HepG2 (cell line): ENCODE measurements around the gene MTHFD1L. TPM values are rescaled to one million over a fixed set of nuclear protein-coding genes. Genes with fewer than 3 reads are reported as not detected.
A peak's percentile ranks its signal among the peaks of the same experiment; 100 is the strongest.

Source experiments
- ATAC-seq: fragments of 200-7000 bp; cut with Tn5 transposase; 3 replicates; pipeline ENCODE4 v1.9.1; 2020; ENCODE audit warnings: mild to moderate bottlenecking, moderate library complexity
- BruUV-seq: library from RNA; stranded (reverse); fragments of 400-500 nt; replicated peaks from 2 replicates; lab custom pipeline; 2021; lab: Mats Ljungman, UMichigan
- CTCF ChIA-PET: fragments of 300-600 bp; formaldehyde crosslinking; extraction: SDS; loops from one replicate; lab custom pipeline; 2021; ENCODE audit warnings: low total read pairs, inconsistent platforms, low intra/inter-chr PET ratio; lab: Yijun Ruan, JAX
- POLR2A ChIA-PET: fragments of 350-600 bp; sonication (Branson Sonifier 250); formaldehyde crosslinking; loops from one replicate; lab custom pipeline; 2020; ENCODE audit warnings: antibody characterized with exemption, inconsistent platforms; lab: Yijun Ruan, JAX
- DNase-seq: peaks from one replicate; pipeline ENCODE4 v3.0.0-alpha.2; 2015; ENCODE audit warnings: low spot score
- FAIRE-seq: peaks from 3 replicates; lab custom pipeline; 2011; peaks lifted over from hg19 to GRCh38; lab: Jason Lieb, UNC
- H2AFZ ChIP-seq: one replicate; pipeline ENCODE4 v1.6.1; 2011; ENCODE audit warnings: low read length, inconsistent platforms
- H3K27ac ChIP-seq: fragments of 300-600 bp; 3 replicates; pipeline ENCODE4 v1.8.0; 2011; ENCODE audit warnings: mixed run types, mild to moderate bottlenecking, mixed read lengths, low read length, inconsistent platforms; ENCODE audit not compliant: insufficient read depth; ENCODE audit errors: extremely low read length
- H3K27me3 ChIP-seq, 2 experiments: fragments of 200-600 bp in 1 of 2; 2 replicates in 1 of 2; 3 replicates in 1 of 2; pipeline versions ENCODE4 v1.6.0 to v1.8.0; 2011; ENCODE audit warnings: low read length in 2 of 2, mild to moderate bottlenecking in 2 of 2, moderate library complexity in 2 of 2, inconsistent platforms in 1 of 2; ENCODE audit not compliant: insufficient read depth in 2 of 2, control insufficient read depth in 1 of 2
- H3K36me3 ChIP-seq, 2 experiments: fragments of 200-600 bp in 1 of 2; replicated peaks in 1 of 2; 2 replicates in 1 of 2; 3 replicates in 1 of 2; pipeline versions ENCODE4 v1.5.1 to v1.8.0; 2011; ENCODE audit warnings: low read length in 2 of 2, inconsistent platforms in 1 of 2; ENCODE audit not compliant: insufficient read depth in 2 of 2, control insufficient read depth in 1 of 2
- H3K4me1 ChIP-seq: 2 replicates; pipeline ENCODE4 v1.5.1; 2012; ENCODE audit warnings: low read length, inconsistent platforms; ENCODE audit not compliant: insufficient read depth
- H3K4me2 ChIP-seq: 2 replicates; pipeline ENCODE4 v1.6.0; 2011; ENCODE audit warnings: low read depth, low read length, inconsistent platforms
- H3K4me3 ChIP-seq, 3 experiments: fragments of 200-600 bp in 1 of 3; sonication (generic), shearing (Covaris generic) in 1 of 3; replicated peaks in 1 of 3; 2 replicates each; pipeline ENCODE4 v1.5.1; 2011 to 2016; ENCODE audit warnings: low read length in 3 of 3, inconsistent platforms in 2 of 3, low read depth in 2 of 3, mild to moderate bottlenecking in 2 of 3, control low read depth in 1 of 3, mixed read lengths in 1 of 3; ENCODE audit not compliant: insufficient read depth in 1 of 3
- H3K79me2 ChIP-seq: one replicate; pipeline ENCODE4 v1.6.1; 2011; ENCODE audit warnings: low read length, inconsistent platforms; ENCODE audit not compliant: insufficient read depth
- H3K9ac ChIP-seq: 2 replicates; pipeline ENCODE4 v1.6.0; 2011; ENCODE audit warnings: mild to moderate bottlenecking, low read depth, low read length, inconsistent platforms; ENCODE audit not compliant: insufficient read depth
- H3K9me3 ChIP-seq: 2 replicates; pipeline ENCODE4 v1.5.1; 2012; ENCODE audit warnings: mild to moderate bottlenecking, low read length
- H4K20me1 ChIP-seq: 2 replicates; pipeline ENCODE4 v1.6.0; 2011; ENCODE audit warnings: inconsistent platforms, mild to moderate bottlenecking, low read length, moderate library complexity; ENCODE audit not compliant: insufficient read depth
- CSRNP1 ChIP-seq: sonication (generic); formaldehyde crosslinking; IDR thresholded peaks from 2 replicates; pipeline ENCODE4 v1.8.1; 2023; ENCODE audit warnings: mild to moderate bottlenecking, missing genetic modification reagents
- RELA ChIP-seq: sonication (generic); formaldehyde crosslinking; IDR thresholded peaks from 2 replicates; pipeline ENCODE4 v1.4.0; 2020; ENCODE audit warnings: missing genetic modification reagents
- RFX3 ChIP-seq: IDR thresholded peaks from 2 replicates; pipeline ENCODE4 v1.6.1; 2016; ENCODE audit warnings: missing biosample characterization, missing genetic modification reagents
- SOX13 ChIP-seq, 3 experiments: fragments of 450-650 bp in 1 of 3; sonication (generic) in 1 of 3; formaldehyde crosslinking in 1 of 3; IDR thresholded peaks in 2 of 3; conservative IDR thresholded peaks in 1 of 3; 2 replicates each; pipeline versions ENCODE4 v1.5.0 to v1.6.1; 2016 to 2020; ENCODE audit warnings: antibody characterized with exemption in 1 of 3, mild to moderate bottlenecking in 1 of 3, missing compliant biosample characterization in 1 of 3, missing genetic modification reagents in 1 of 3, moderate library complexity in 1 of 3
- YEATS2 ChIP-seq: sonication (generic); formaldehyde crosslinking; IDR thresholded peaks from 2 replicates; pipeline ENCODE4 v1.4.0; 2020; ENCODE audit warnings: missing genetic modification reagents, borderline replicate concordance
- ZFP90 ChIP-seq: sonication (generic); formaldehyde crosslinking; IDR thresholded peaks from 2 replicates; pipeline ENCODE4 v1.8.0; 2022; ENCODE audit warnings: missing genetic modification reagents, mild to moderate bottlenecking, inconsistent platforms, borderline replicate concordance
- ZNF432 ChIP-seq: sonication (generic); formaldehyde crosslinking; IDR thresholded peaks from 2 replicates; pipeline ENCODE4 v1.5.0; 2020; ENCODE audit warnings: missing genetic modification reagents, mild to moderate bottlenecking, borderline replicate concordance
- WGBS: methylation state at CpG from one replicate; pipeline ENCODE4 v1.1.6; 2017; ENCODE audit warnings: low lambda C conversion rate; 5-methylcytosine and 5-hydroxymethylcytosine counted together
- in situ Hi-C: cut with HindIII; loops from 2 replicates; pipeline ENCODE4 v1.10.0; 2017; ENCODE audit warnings: low pct_unique_long_range_greater_than_20kb; ENCODE audit not compliant: extremely low pct_ligation_motif_present
- intact Hi-C: fragments of 100-400 bp; cut with micrococcal nuclease; formaldehyde crosslinking; loops from one replicate; pipeline ENCODE4 v1.10.0; 2022; ENCODE audit not compliant: unreplicated experiment
- polyA plus RNA-seq, 8 experiments: library from polyadenylated mRNA; depleted of rRNA in 3 of 8; stranded (reverse) in 7 of 8; unstranded in 1 of 8; fragments of >200 nt; fragmentation: Illumina TruSeq in 4 of 8; extraction: Trizol in 4 of 8; gene quantifications; 2 replicates each; pipeline versions ENCODE4 v1.2.1 to v1.2.3, GENCODE V29; 2011 to 2016; ENCODE audit warnings: low read depth in 4 of 8, missing spikeins in 1 of 8, mixed read lengths in 1 of 8; ENCODE audit not compliant: insufficient read depth in 1 of 8
- total RNA-seq, 5 experiments: library from RNA; depleted of rRNA; stranded (reverse); fragments of >200 nt; fragmentation: Illumina TruSeq; extraction: Trizol; gene quantifications; 2 replicates each; pipeline ENCODE4 v1.2.3, GENCODE V29; 2016; ENCODE audit warnings: low read depth in 1 of 5
- TF ChIP-seq, protein P1 (sequence below): IDR thresholded peaks from 2 replicates; pipeline ENCODE4 v1.4.0; 2020; ENCODE audit warnings: mild to moderate bottlenecking, missing genetic modification reagents

The MTHFD1L gene
- total and polyA plus RNA-seq, 2 of the 13 experiments (the other 11 are each of a cell fraction or from before 2014, with no cell fraction given) = 24.0 to 39.6 TPM

DNA sequence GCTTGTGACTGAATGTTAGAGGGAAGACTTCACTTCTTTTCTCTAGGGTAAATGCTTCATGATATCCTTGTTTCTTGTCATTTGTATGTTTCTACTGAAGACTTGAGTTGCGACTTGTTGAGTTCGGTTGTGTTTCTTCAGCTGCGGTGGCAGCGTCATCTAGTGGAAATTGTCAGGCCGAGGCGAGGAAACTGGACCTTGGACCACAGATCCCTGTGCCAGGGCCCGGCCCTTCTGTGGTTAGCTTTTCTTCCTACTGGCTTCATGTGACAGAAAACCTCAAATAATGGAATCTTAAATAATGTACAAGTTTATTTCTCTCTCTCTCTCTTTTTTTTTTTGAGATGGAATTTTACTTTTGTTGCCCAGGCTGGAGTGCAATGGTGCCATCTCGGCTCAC lies 12.4 kb downstream of the MTHFD1L start (continued):
- TF ChIP-seq, protein P1, sequence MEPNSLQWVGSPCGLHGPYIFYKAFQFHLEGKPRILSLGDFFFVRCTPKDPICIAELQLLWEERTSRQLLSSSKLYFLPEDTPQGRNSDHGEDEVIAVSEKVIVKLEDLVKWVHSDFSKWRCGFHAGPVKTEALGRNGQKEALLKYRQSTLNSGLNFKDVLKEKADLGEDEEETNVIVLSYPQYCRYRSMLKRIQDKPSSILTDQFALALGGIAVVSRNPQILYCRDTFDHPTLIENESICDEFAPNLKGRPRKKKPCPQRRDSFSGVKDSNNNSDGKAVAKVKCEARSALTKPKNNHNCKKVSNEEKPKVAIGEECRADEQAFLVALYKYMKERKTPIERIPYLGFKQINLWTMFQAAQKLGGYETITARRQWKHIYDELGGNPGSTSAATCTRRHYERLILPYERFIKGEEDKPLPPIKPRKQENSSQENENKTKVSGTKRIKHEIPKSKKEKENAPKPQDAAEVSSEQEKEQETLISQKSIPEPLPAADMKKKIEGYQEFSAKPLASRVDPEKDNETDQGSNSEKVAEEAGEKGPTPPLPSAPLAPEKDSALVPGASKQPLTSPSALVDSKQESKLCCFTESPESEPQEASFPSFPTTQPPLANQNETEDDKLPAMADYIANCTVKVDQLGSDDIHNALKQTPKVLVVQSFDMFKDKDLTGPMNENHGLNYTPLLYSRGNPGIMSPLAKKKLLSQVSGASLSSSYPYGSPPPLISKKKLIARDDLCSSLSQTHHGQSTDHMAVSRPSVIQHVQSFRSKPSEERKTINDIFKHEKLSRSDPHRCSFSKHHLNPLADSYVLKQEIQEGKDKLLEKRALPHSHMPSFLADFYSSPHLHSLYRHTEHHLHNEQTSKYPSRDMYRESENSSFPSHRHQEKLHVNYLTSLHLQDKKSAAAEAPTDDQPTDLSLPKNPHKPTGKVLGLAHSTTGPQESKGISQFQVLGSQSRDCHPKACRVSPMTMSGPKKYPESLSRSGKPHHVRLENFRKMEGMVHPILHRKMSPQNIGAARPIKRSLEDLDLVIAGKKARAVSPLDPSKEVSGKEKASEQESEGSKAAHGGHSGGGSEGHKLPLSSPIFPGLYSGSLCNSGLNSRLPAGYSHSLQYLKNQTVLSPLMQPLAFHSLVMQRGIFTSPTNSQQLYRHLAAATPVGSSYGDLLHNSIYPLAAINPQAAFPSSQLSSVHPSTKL (CRISPR knock-in tag) = peak; percentile 39; the same call in 1 of the 2 replicates
- TF ChIP-seq RFX3 (CRISPR knock-in tag) (no peak; the same call in 1 of the 2 replicates), ZNF432 (CRISPR knock-in tag) (no peak), YEATS2 (CRISPR knock-in tag) (0 out of 2 replicates have a peak, but pooled peaks have one; percentile 42)
- TF ChIP-seq, all 625 proteins: peak for 49

DNA sequence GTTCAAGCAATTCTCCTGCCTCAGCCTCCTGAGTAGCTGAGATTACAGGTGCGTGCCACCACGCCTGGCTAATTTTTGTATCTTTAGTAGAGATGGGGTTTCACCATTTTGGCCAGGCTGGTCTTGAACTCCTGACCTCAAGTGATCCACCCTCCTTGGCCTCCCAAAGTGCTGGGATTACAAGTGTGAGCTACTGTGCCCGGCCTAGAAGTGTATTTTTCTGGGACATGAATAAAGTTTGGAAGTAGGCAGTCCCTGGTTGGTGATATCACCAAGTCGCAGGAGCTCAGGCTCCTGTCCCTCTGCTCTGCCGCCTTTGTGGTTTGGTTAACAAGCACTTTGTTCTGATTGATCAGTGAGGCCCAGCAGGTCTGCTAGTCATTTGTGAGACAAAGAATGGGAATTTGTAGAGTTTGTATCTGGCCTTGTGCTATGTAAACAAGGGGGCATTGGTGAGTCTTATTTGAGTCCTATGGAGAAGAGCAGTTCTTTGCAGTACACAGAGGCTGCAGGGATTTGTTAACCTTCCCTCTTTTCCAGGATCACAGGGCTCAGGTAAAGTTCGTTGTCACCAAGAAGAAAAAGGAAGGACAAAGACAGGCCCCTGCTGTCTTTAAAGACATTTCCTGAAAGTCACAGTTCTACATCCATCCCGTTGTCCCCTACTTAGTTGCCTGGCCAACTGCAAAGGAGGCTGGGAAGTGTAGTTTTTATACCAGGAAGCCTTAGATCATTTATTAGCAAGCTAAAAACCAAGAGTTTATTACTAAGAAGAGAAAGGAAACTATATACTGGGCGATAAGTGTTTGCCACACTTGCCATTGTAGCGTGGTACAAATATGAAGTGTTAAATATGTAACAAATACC lies 13.1 kb downstream of the MTHFD1L start:
- POLR2A ChIA-PET = interaction anchor here (0.7 to 3.9 kb wide), 4 partner anchors 9 to 511 kb away, joined by 3 to 24 read pairs (median 6); partner anchors contain the start of gene MTHFD1L
- peak; percentile 54 for FAIRE-seq
- TF ChIP-seq RELA (no peak), CSRNP1 (CRISPR knock-in tag) (no peak), SOX13 (IDR thresholded peaks at IDR 0.05) (peak; percentile 89), SOX13 (CRISPR knock-in tag; conservative IDR thresholded peaks at IDR 0.05 in 1 of 2, IDR thresholded peaks at IDR 0.05 in 1 of 2) (peak in 1 of 2 experiments; percentile 97; a peak in 2 of 4 replicates), ZFP90 (CRISPR knock-in tag) (no peak)

More for the DNA sequence above, 13.1 kb downstream of the MTHFD1L start:
- no peaks in the 10 kb centered on the region for H3K27me3 ChIP-seq
- no peak overlapping the region; the same call in 1 of the 2 replicates for H3K9ac ChIP-seq
- CTCF ChIA-PET = interaction anchor here (0.9 to 3.0 kb wide), 3 partner anchors 61 to 461 kb away, joined by 3 to 14 read pairs (median 3); no protein-coding TSS in a partner anchor
- ATAC-seq (peak; percentile 85), DNase-seq (peak; percentile 86)
- peaks cover 9 to 35% of the 10 kb centered on the region in 2 experiments for H3K36me3 ChIP-seq
- peaks cover 4% of the 10 kb centered on the region; the same call in 1 of the 2 replicates for H4K20me1 ChIP-seq
- BruUV-seq = no TSS peak
- WGBS = 55% methylated on average over 9 of the region's 9 CpGs
- H3K27ac ChIP-seq = peak overlapping the region; percentile 79
- H3K4me1 ChIP-seq = peaks cover 72% of the 10 kb centered on the region
- no peak overlapping the region for H2AFZ ChIP-seq
- intact Hi-C loops = loop anchor here (1.0 kb wide), 2 partner anchors 12 to 60 kb away; no protein-coding TSS in a partner anchor
- H3K79me2 ChIP-seq = peaks cover 42% of the 10 kb centered on the region
- in situ Hi-C loops = loop anchor here (5.0 kb wide), 1 partner anchor 61 kb away; no protein-coding TSS in a partner anchor
- peak overlapping the region; percentile 34 for H3K4me2 ChIP-seq
- peak overlapping the region in 1 of 3 experiments; percentile 16; a peak in 1 of 6 replicates for H3K4me3 ChIP-seq
- no peaks in the 10 kb centered on the region for H3K9me3 ChIP-seq
